OCI-M1 (cell line): ENCODE measurements around the gene MAP7.
"Not testable (repeated sequence)": the region's sequence is repeated elsewhere in the genome, so short reads cannot be mapped to it uniquely, and the experiment has no call there.

Experiments used
- DNase-seq: peaks from one replicate; lab custom pipeline; 2025; lab: John Stamatoyannopoulos, UW

Gene MAP7

GRCh38 chr6:136334465-136334846 lies 215.8 kb downstream of the MAP7 start:
- DNase-seq = no peak

- peak; percentile 86 for DNase-seq
Measured at GRCh38 chr6:136333824-136334464, 216.3 kb downstream of the MAP7 start.

GRCh38 chr6:136331461-136331860 lies 218.8 kb downstream of the MAP7 start:
- DNase-seq = no peak

- no peak for DNase-seq
Measured at GRCh38 chr6:136330634-136331033, 219.6 kb downstream of the MAP7 start.

GRCh38 chr6:136326038-136326553 lies 224.1 kb downstream of the MAP7 start:
- peak; percentile 42 for DNase-seq

- no peak for DNase-seq
Measured at GRCh38 chr6:136324686-136325380, 225.4 kb downstream of the MAP7 start.

- DNase-seq = no peak
Measured at GRCh38 chr6:136323431-136324112, 226.7 kb downstream of the MAP7 start.

- no peak for DNase-seq
Measured at GRCh38 chr6:136319732-136320131, 230.5 kb downstream of the MAP7 start.

GRCh38 chr6:136318676-136319075 lies 231.5 kb downstream of the MAP7 start:
- no peak for DNase-seq

GRCh38 chr6:136317971-136318370 lies 232.3 kb downstream of the MAP7 start:
- no peak for DNase-seq

GRCh38 chr6:136317021-136317694 lies 233.1 kb downstream of the MAP7 start:
- DNase-seq = peak; percentile 85

GRCh38 chr6:136315594-136315993 lies 234.6 kb downstream of the MAP7 start:
- no peak for DNase-seq

GRCh38 chr6:136312975-136313374 lies 237.2 kb downstream of the MAP7 start:
- DNase-seq = no peak

- no peak for DNase-seq
Measured at GRCh38 chr6:136309729-136310311, 240.4 kb downstream of the MAP7 start.

- no peak for DNase-seq
Measured at GRCh38 chr6:136309171-136309570, 241.1 kb downstream of the MAP7 start.

GRCh38 chr6:136308469-136308868 lies 241.8 kb downstream of the MAP7 start:
- not testable (repeated sequence) for DNase-seq

- peak; percentile 25 for DNase-seq
Measured at GRCh38 chr6:136307351-136307750, 242.9 kb downstream of the MAP7 start.

- DNase-seq = no peak
Measured at GRCh38 chr6:136306466-136306865, 243.8 kb downstream of the MAP7 start.

- DNase-seq = no peak
Measured at GRCh38 chr6:136304410-136304809, 245.8 kb downstream of the MAP7 start.

- no peak for DNase-seq
Measured at GRCh38 chr6:136303516-136303915, 246.7 kb downstream of the MAP7 start.

- DNase-seq = no peak
Measured at GRCh38 chr6:136294621-136295020, 255.6 kb downstream of the MAP7 start.
